IPS-15b (cell line): Measurements from ENCODE around the gene JMY.

Source experiments
- H3K27me3 ChIP-seq: one replicate; pipeline ENCODE4 v1.6.1; 2013; ENCODE audit warnings: low read length; ENCODE audit not compliant: control insufficient read depth, insufficient read depth
- H3K36me3 ChIP-seq: one replicate; pipeline ENCODE4 v1.6.1; 2013; ENCODE audit warnings: low read length; ENCODE audit not compliant: control insufficient read depth, insufficient read depth
- H3K4me1 ChIP-seq: one replicate; pipeline ENCODE4 v1.6.1; 2013; ENCODE audit warnings: mild to moderate bottlenecking, low read length; ENCODE audit not compliant: control insufficient read depth, insufficient read depth
- H3K4me3 ChIP-seq: one replicate; pipeline ENCODE4 v1.5.1; 2013; ENCODE audit warnings: low read depth, low read length
- H3K9ac ChIP-seq: one replicate; pipeline ENCODE4 v1.6.1; 2013; ENCODE audit warnings: low read depth, mild to moderate bottlenecking, low read length
- H3K9me3 ChIP-seq: one replicate; pipeline ENCODE4 v1.6.1; 2013; ENCODE audit warnings: mild to moderate bottlenecking, low read length; ENCODE audit not compliant: control insufficient read depth, insufficient read depth

Gene JMY

GRCh38 chr5:79305706-79306105 lies 69.8 kb downstream of the JMY start:
- no peak overlapping the region for H3K4me3 ChIP-seq
- no peaks in the 10 kb centered on the region for H3K27me3 ChIP-seq
- H3K36me3 ChIP-seq: peaks cover 6% of the 10 kb centered on the region
- H3K9ac ChIP-seq: no peak overlapping the region
- no peaks in the 10 kb centered on the region for H3K9me3 ChIP-seq
- no peaks in the 10 kb centered on the region for H3K4me1 ChIP-seq

GRCh38 chr5:79318935-79319614 lies 83.1 kb downstream of the JMY start:
- no peaks in the 10 kb centered on the region for H3K4me1 ChIP-seq
- H3K27me3 ChIP-seq: no peaks in the 10 kb centered on the region
- H3K9ac ChIP-seq: no peak overlapping the region
- no peak overlapping the region for H3K4me3 ChIP-seq
- no peaks in the 10 kb centered on the region for H3K9me3 ChIP-seq
- peaks cover 2% of the 10 kb centered on the region for H3K36me3 ChIP-seq

- Histone ChIP-seq H3K4me3 (no peak overlapping the region), H3K9me3 (no peaks in the 10 kb centered on the region), H3K4me1 (no peaks in the 10 kb centered on the region), H3K9ac (no peak overlapping the region), H3K36me3 (no peaks in the 10 kb centered on the region), H3K27me3 (no peaks in the 10 kb centered on the region)
Observed at GRCh38 chr5:79329453-79329852, 93.5 kb downstream of the JMY start.

- no peaks in the 10 kb centered on the region for H3K9me3 ChIP-seq
- no peak overlapping the region for H3K9ac ChIP-seq
- H3K4me1 ChIP-seq: no peaks in the 10 kb centered on the region
- H3K27me3 ChIP-seq: no peaks in the 10 kb centered on the region
- no peaks in the 10 kb centered on the region for H3K36me3 ChIP-seq
- no peak overlapping the region for H3K4me3 ChIP-seq
Observed at GRCh38 chr5:79330071-79330470, 94.1 kb downstream of the JMY start.

GRCh38 chr5:79333852-79334557 lies 98.1 kb downstream of the JMY start:
- H3K36me3 ChIP-seq: no peaks in the 10 kb centered on the region
- no peak overlapping the region for H3K9ac ChIP-seq
- no peaks in the 10 kb centered on the region for H3K9me3 ChIP-seq
- H3K4me1 ChIP-seq: no peaks in the 10 kb centered on the region
- H3K27me3 ChIP-seq: no peaks in the 10 kb centered on the region
- H3K4me3 ChIP-seq: no peak overlapping the region

- Histone ChIP-seq H3K27me3 (no peaks in the 10 kb centered on the region), H3K9me3 (no peaks in the 10 kb centered on the region), H3K9ac (no peak overlapping the region)
Observed at GRCh38 chr5:79346420-79346824, 110.5 kb downstream of the JMY start.

GRCh38 chr5:79349047-79349446 lies 113.1 kb downstream of the JMY start:
- Histone ChIP-seq H3K4me1 (no peaks in the 10 kb centered on the region), H3K9ac (no peak overlapping the region), H3K9me3 (no peaks in the 10 kb centered on the region), H3K27me3 (no peaks in the 10 kb centered on the region), H3K4me3 (no peak overlapping the region), H3K36me3 (no peaks in the 10 kb centered on the region)

More at GRCh38 chr5:79346420-79346824, 110.5 kb downstream of the JMY start:
- Histone ChIP-seq H3K4me3 (no peak overlapping the region), H3K4me1 (no peaks in the 10 kb centered on the region), H3K36me3 (no peaks in the 10 kb centered on the region)

GRCh38 chr5:79349881-79350280 lies 114.0 kb downstream of the JMY start:
- H3K4me1 ChIP-seq: no peaks in the 10 kb centered on the region
- no peak overlapping the region for H3K9ac ChIP-seq
- no peak overlapping the region for H3K4me3 ChIP-seq
- H3K36me3 ChIP-seq: no peaks in the 10 kb centered on the region
- H3K9me3 ChIP-seq: no peaks in the 10 kb centered on the region
- H3K27me3 ChIP-seq: no peaks in the 10 kb centered on the region

- H3K9me3 ChIP-seq: no peaks in the 10 kb centered on the region
- no peaks in the 10 kb centered on the region for H3K4me1 ChIP-seq
- H3K36me3 ChIP-seq: no peaks in the 10 kb centered on the region
- H3K4me3 ChIP-seq: no peak overlapping the region
- no peak overlapping the region for H3K9ac ChIP-seq
- H3K27me3 ChIP-seq: no peaks in the 10 kb centered on the region
Observed at GRCh38 chr5:79357398-79357797, 121.5 kb downstream of the JMY start.
